K562 (cell line): Measurements from ENCODE around the gene GFRA3. TPM values are rescaled to one million over a fixed set of nuclear protein-coding genes. Genes with fewer than 3 reads are reported as not detected.

Experiments
- ATAC-seq: fragments of 200-7000 bp; cut with Tn5 transposase; 3 replicates; pipeline ENCODE4 v1.9.1; 2020; ENCODE audit warnings: moderate library complexity
- BruUV-seq: library from RNA; stranded (reverse); fragments of 400-500 nt; replicated peaks from 2 replicates; lab custom pipeline; 2021; lab: Mats Ljungman, UMichigan
- CTCF ChIA-PET: fragments of 300-600 bp; formaldehyde crosslinking; extraction: SDS; loops from one replicate; lab custom pipeline; 2021; ENCODE audit warnings: low intra/inter-chr PET ratio; lab: Yijun Ruan, JAX
- POLR2A ChIA-PET: fragments of 300-600, 350-650 bp; sonication (Branson Sonifier 250); formaldehyde crosslinking; extraction: SDS; loops from one replicate; lab custom pipeline; 2021; ENCODE audit warnings: antibody characterized with exemption, inconsistent platforms; lab: Yijun Ruan, JAX
- DNase-seq, 4 experiments: peaks; one replicate each; pipeline versions ENCODE4 v3.0.0 to v3.0.0-alpha.2; 2011 to 2018; ENCODE audit warnings: low spot score in 3 of 4, mixed read lengths in 3 of 4; ENCODE audit errors: extremely low read depth in 1 of 4
- FAIRE-seq: peaks from 2 replicates; lab custom pipeline; 2011; peaks lifted over from hg19 to GRCh38; lab: Jason Lieb, UNC
- H2AFZ ChIP-seq: 2 replicates; pipeline ENCODE4 v1.6.0; 2011; ENCODE audit warnings: low read depth, low read length, control low read depth, inconsistent platforms
- H3K27ac ChIP-seq: fragments of 200-600 bp; 3 replicates; pipeline ENCODE4 v1.8.0; 2011; ENCODE audit warnings: low read depth, mild to moderate bottlenecking, control low read depth, inconsistent platforms, low read length, moderate library complexity, mixed read lengths; ENCODE audit errors: extremely low read depth
- H3K27me3 ChIP-seq, 2 experiments: fragments of 300-600 bp in 1 of 2; 2 replicates in 1 of 2; 3 replicates in 1 of 2; pipeline versions ENCODE4 v1.6.0 to v1.8.0; 2011; ENCODE audit warnings: inconsistent platforms in 2 of 2, low read length in 2 of 2, mild to moderate bottlenecking in 1 of 2, mixed read lengths in 1 of 2, moderate library complexity in 1 of 2; ENCODE audit not compliant: control insufficient read depth in 2 of 2, insufficient read depth in 2 of 2
- H3K36me3 ChIP-seq: fragments of 300-600 bp; 3 replicates; pipeline ENCODE4 v1.8.0; 2011; ENCODE audit warnings: mild to moderate bottlenecking, low read length, inconsistent platforms; ENCODE audit not compliant: control insufficient read depth, insufficient read depth
- H3K4me1 ChIP-seq, 2 experiments: fragments of 200-600 bp in 1 of 2; replicated peaks in 1 of 2; 2 replicates in 1 of 2; 3 replicates in 1 of 2; pipeline versions ENCODE4 v1.5.1 to v1.8.0; 2011; ENCODE audit warnings: inconsistent platforms in 2 of 2, low read length in 2 of 2, mild to moderate bottlenecking in 1 of 2, mixed read lengths in 1 of 2, moderate library complexity in 1 of 2; ENCODE audit not compliant: control insufficient read depth in 2 of 2, insufficient read depth in 2 of 2
- H3K4me2 ChIP-seq: 2 replicates; pipeline ENCODE4 v1.6.1; 2011; ENCODE audit warnings: low read length, control low read depth, inconsistent platforms, mixed read lengths; ENCODE audit not compliant: insufficient read depth
- H3K4me3 ChIP-seq: fragments of 200-600 bp; sonication (generic), shearing (Covaris generic); 2 replicates; pipeline ENCODE4 v1.5.1; 2016; ENCODE audit warnings: control low read depth, inconsistent platforms
- H3K79me2 ChIP-seq: fragments of 200-600 bp; 3 replicates; pipeline ENCODE4 v1.8.0; 2011; ENCODE audit warnings: low read length, inconsistent platforms; ENCODE audit not compliant: control insufficient read depth, insufficient read depth
- H3K9ac ChIP-seq, 2 experiments: 2 replicates each; pipeline versions ENCODE4 v1.6.0 to v1.6.1; 2011; ENCODE audit warnings: low read depth in 2 of 2, low read length in 2 of 2, control low read depth in 1 of 2, inconsistent platforms in 1 of 2, mild to moderate bottlenecking in 1 of 2, mixed read lengths in 1 of 2; ENCODE audit not compliant: insufficient read depth in 1 of 2
- H3K9me1 ChIP-seq: one replicate; pipeline ENCODE4 v1.6.0; 2011; ENCODE audit warnings: inconsistent platforms, mild to moderate bottlenecking, low read length, moderate library complexity; ENCODE audit not compliant: control insufficient read depth, insufficient read depth
- H3K9me3 ChIP-seq: replicated peaks from 2 replicates; pipeline ENCODE4 v1.5.1; 2011; ENCODE audit warnings: low read depth, low read length, inconsistent platforms; ENCODE audit not compliant: control insufficient read depth, insufficient read depth
- H4K20me1 ChIP-seq: replicated peaks from 2 replicates; pipeline ENCODE4 v1.6.1; 2011; ENCODE audit warnings: low read length, inconsistent platforms, mixed read lengths; ENCODE audit not compliant: control insufficient read depth, insufficient read depth
- ARID2 ChIP-seq: fragments of 450-650 bp; IDR thresholded peaks from 2 replicates; pipeline ENCODE4 v1.6.1; 2017; ENCODE audit warnings: antibody characterized with exemption, mild to moderate bottlenecking
- ARNT ChIP-seq, 2 experiments: fragments of 450-650 bp; IDR thresholded peaks; 2 replicates each; pipeline ENCODE4 v1.6.1; 2016; ENCODE audit warnings: mild to moderate bottlenecking in 1 of 2
- BMI1 ChIP-seq: fragments of 150-350 bp; IDR thresholded peaks from 2 replicates; pipeline ENCODE4 v1.6.1; 2014; ENCODE audit warnings: low read length
- CREM ChIP-seq: IDR thresholded peaks from 2 replicates; pipeline ENCODE4 v1.6.1; 2014; ENCODE audit warnings: antibody characterized with exemption, low read depth
- CTBP1 ChIP-seq: fragments of 450-650 bp; IDR thresholded peaks from 2 replicates; pipeline ENCODE4 v1.6.1; 2016; ENCODE audit warnings: borderline replicate concordance
- FOSL1 ChIP-seq: fragments of 200-800 bp; sonication (Bioruptor generic); conservative IDR thresholded peaks from 2 replicates; pipeline ENCODE4 v1.6.1; 2016; ENCODE audit warnings: missing genetic modification characterization, missing compliant biosample characterization
- POLR2H ChIP-seq: IDR thresholded peaks from 2 replicates; pipeline ENCODE4 v1.6.1; 2016; ENCODE audit warnings: missing genetic modification characterization, low read depth, mild to moderate bottlenecking, control low read depth, missing compliant biosample characterization, moderate library complexity
- POLR3A ChIP-seq: IDR thresholded peaks from 2 replicates; pipeline ENCODE4 v1.6.1; 2011; ENCODE audit warnings: borderline replicate concordance, mild to moderate bottlenecking, moderate library complexity; ENCODE audit not compliant: insufficient read length, insufficient read depth; ENCODE audit errors: extremely low read depth
- SREBF2 ChIP-seq: sonication (generic); formaldehyde crosslinking; IDR thresholded peaks from 2 replicates; pipeline ENCODE4 v1.4.0; 2020; ENCODE audit warnings: mild to moderate bottlenecking, missing genetic modification reagents
- TFAP4 ChIP-seq: sonication (generic); formaldehyde crosslinking; IDR thresholded peaks from 2 replicates; pipeline ENCODE4 v1.8.0; 2022; ENCODE audit warnings: missing genetic modification reagents, mild to moderate bottlenecking, moderate library complexity, borderline replicate concordance
- TOE1 ChIP-seq, 2 experiments: fragments of 450-650 bp in 1 of 2; sonication (generic) in 1 of 2; formaldehyde crosslinking in 1 of 2; IDR thresholded peaks; 2 replicates each; pipeline versions ENCODE4 v1.7.1 to v1.8.0; 2016 to 2022; ENCODE audit warnings: borderline replicate concordance in 2 of 2, mild to moderate bottlenecking in 2 of 2, antibody characterized with exemption in 1 of 2, inconsistent platforms in 1 of 2, low read depth in 1 of 2, missing genetic modification reagents in 1 of 2, moderate library complexity in 1 of 2
- ZNF655 ChIP-seq: fragments of 250-450 bp; sonication (Bioruptor Pico); IDR thresholded peaks from 2 replicates; pipeline ENCODE4 v1.5.0; 2021
- WGBS: fragments of 100-300 bp; shearing (Covaris generic); methylation state at CpG from one replicate; pipeline ENCODE4 v1.1.6; 2016; ENCODE audit warnings: low coverage, mixed read lengths; ENCODE audit not compliant: insufficient coverage; ENCODE audit errors: missing lambda C conversion rate; 5-methylcytosine and 5-hydroxymethylcytosine counted together
- in situ Hi-C: fragments of 300-500 bp; cut with MboI; formaldehyde crosslinking; loops from 4 replicates; pipeline ENCODE4 v1.15.0; 2018; ENCODE audit warnings: inconsistent platforms, mixed read lengths
- intact Hi-C: fragments of 100-400 bp; cut with micrococcal nuclease; formaldehyde crosslinking; loops from 2 replicates; pipeline ENCODE4 v1.14.2; 2022
- polyA plus RNA-seq, 8 experiments: library from polyadenylated mRNA; depleted of rRNA in 4 of 8; stranded (reverse) in 5 of 8; unstranded in 3 of 8; fragments of >200 nt; fragmentation: Nextera tagmentation in 2 of 8; fragmentation: Illumina TruSeq in 1 of 8; extraction: Ambion mirVana in 2 of 8; extraction: Trizol in 1 of 8; gene quantifications; 2 replicates each; pipeline versions ENCODE4 v1.2.1 to v1.2.3, GENCODE V29; 2011 to 2014; ENCODE audit warnings: inconsistent platforms in 1 of 8, missing spikeins in 1 of 8
- total RNA-seq, 7 experiments: library from RNA; depleted of rRNA in 6 of 7; stranded (reverse); fragments of >200 nt in 6 of 7; fragmentation: Illumina TruSeq in 2 of 7; extraction: Trizol in 2 of 7; gene quantifications; 2 replicates each; pipeline versions ENCODE4 v1.2.1 to v1.2.3, GENCODE V29; 2011 to 2021; ENCODE audit warnings: low replicate concordance in 1 of 7

Gene GFRA3
- total and polyA plus RNA-seq, 9 of the 15 experiments (the other 6 are each of a cell fraction or from before 2014, with no cell fraction given), result 0.05 to 0.09 (median 0.08) TPM; not detected in 6

GRCh38 chr5:138240650-138241385 lies 33.6 kb downstream of the GFRA3 start:
- H2AFZ ChIP-seq, result no peak overlapping the region
- no peak overlapping the region for H3K4me2 ChIP-seq
- intact Hi-C loops, result no loop called here
- no peak overlapping the region for H3K4me3 ChIP-seq
- H3K27me3 ChIP-seq, result peaks cover 21 to 38% of the 10 kb centered on the region in 2 experiments
- no peak overlapping the region; a peak in 1 of 4 replicates for H3K9ac ChIP-seq
- no peak overlapping the region for H3K27ac ChIP-seq
- H3K36me3 ChIP-seq, result no peaks in the 10 kb centered on the region
- peaks cover 10 to 17% of the 10 kb centered on the region in 2 experiments; a peak in 4 of 5 replicates for H3K4me1 ChIP-seq
- POLR2A ChIA-PET, result interaction anchor here (0.7 to 1.2 kb wide), 5 partner anchors 8 to 1056 kb away, joined by 3 to 9 read pairs (median 3); no protein-coding TSS in a partner anchor
- CTCF ChIA-PET, result no interaction called here
- FAIRE-seq (no peak), ATAC-seq (no peak), DNase-seq (peak in 1 of 4 experiments; percentile 4)
- no peaks in the 10 kb centered on the region for H4K20me1 ChIP-seq
- no peak for TF ChIP-seq SREBF2 (CRISPR knock-in tag)
- TF ChIP-seq TFAP4, result no peak
- no peak for TF ChIP-seq ARNT (IDR thresholded peaks at IDR 0.05)
- no peak for TF ChIP-seq CTBP1
- no peak for TF ChIP-seq FOSL1
- TF ChIP-seq CREM, result no peak
- no peak for TF ChIP-seq POLR3A
- no peak for TF ChIP-seq BMI1
- no peak for TF ChIP-seq TOE1 (IDR thresholded peaks at IDR 0.05; ENCODE audit: borderline replicate concordance)
- TF ChIP-seq TOE1 (CRISPR knock-in tag; IDR thresholded peaks at IDR 0.05; ENCODE audit: borderline replicate concordance, low read depth), result no peak
- TF ChIP-seq ZNF655, result no peak
- TF ChIP-seq POLR2H (tag), result no peak
- no peak for TF ChIP-seq ARID2
- no peaks in the 10 kb centered on the region for H3K9me3 ChIP-seq
- 7% methylated on average over 3 of the region's 3 CpGs for WGBS
- no TSS peak for BruUV-seq
- in situ Hi-C loops, result no loop called here
- no peaks in the 10 kb centered on the region for H3K9me1 ChIP-seq
- H3K79me2 ChIP-seq, result no peaks in the 10 kb centered on the region
